Stomach (tissue), 4 donors: Measurements from ENCODE around the gene PARL.

Source experiments
- EP300 ChIP-seq: sonication (generic); formaldehyde crosslinking; IDR thresholded peaks from one replicate; pipeline ENCODE4 v1.6.1; 2017; ENCODE audit warnings: antibody characterized with exemption
- POLR2A ChIP-seq, 4 donors: fragments of 450-650 bp; IDR thresholded peaks; one replicate each; pipeline ENCODE4 v1.6.1; 2016; ENCODE audit warnings: antibody characterized with exemption in 4 of 4, control low read depth in 2 of 4, mild to moderate bottlenecking in 1 of 4, moderate library complexity in 1 of 4
- TF ChIP-seq, protein P1 (sequence below), 7 experiments: fragments of 450-650 bp in 4 of 7; fragments of 200-600 bp in 3 of 7; sonication (generic) in 3 of 7; IDR thresholded peaks; one replicate each; pipeline ENCODE4 v1.5.1; 2016 to 2019; ENCODE audit warnings: antibody characterized with exemption in 7 of 7, control low read depth in 2 of 7, mild to moderate bottlenecking in 1 of 7

DNA sequence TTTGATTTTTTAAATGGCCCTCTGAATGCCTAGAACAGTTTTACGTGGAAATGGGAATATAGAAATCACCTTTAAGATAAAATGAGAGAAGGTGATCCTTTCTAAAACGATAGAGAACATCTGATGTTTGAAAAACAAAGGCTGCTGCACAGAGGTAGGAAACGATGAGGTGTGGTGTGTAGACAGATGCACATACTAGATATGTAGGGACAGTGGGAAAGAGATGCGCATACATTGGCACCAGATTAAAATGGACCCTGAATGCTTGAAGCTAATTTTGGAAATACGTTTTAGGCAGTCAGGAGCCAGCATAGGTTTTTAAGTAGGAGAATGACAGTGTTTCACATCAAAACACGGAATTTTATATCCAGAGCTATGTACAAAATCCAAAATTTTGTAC lies 88.3 kb downstream of the PARL start:
- TF ChIP-seq, protein P1, sequence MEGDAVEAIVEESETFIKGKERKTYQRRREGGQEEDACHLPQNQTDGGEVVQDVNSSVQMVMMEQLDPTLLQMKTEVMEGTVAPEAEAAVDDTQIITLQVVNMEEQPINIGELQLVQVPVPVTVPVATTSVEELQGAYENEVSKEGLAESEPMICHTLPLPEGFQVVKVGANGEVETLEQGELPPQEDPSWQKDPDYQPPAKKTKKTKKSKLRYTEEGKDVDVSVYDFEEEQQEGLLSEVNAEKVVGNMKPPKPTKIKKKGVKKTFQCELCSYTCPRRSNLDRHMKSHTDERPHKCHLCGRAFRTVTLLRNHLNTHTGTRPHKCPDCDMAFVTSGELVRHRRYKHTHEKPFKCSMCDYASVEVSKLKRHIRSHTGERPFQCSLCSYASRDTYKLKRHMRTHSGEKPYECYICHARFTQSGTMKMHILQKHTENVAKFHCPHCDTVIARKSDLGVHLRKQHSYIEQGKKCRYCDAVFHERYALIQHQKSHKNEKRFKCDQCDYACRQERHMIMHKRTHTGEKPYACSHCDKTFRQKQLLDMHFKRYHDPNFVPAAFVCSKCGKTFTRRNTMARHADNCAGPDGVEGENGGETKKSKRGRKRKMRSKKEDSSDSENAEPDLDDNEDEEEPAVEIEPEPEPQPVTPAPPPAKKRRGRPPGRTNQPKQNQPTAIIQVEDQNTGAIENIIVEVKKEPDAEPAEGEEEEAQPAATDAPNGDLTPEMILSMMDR (IDR thresholded peaks at IDR 0.05), result no peak
- TF ChIP-seq POLR2A (IDR thresholded peaks at IDR 0.05) (no peak), EP300 (no peak)
